HepG2 (cell line): ENCODE measurements around the gene GRID1. TPM values are rescaled to one million over a fixed set of nuclear protein-coding genes. Genes with fewer than 3 reads are reported as not detected.

Experiments
- ATAC-seq: fragments of 200-7000 bp; cut with Tn5 transposase; 3 replicates; pipeline ENCODE4 v1.9.1; 2020; ENCODE audit warnings: mild to moderate bottlenecking, moderate library complexity
- BruUV-seq: library from RNA; stranded (reverse); fragments of 400-500 nt; replicated peaks from 2 replicates; lab custom pipeline; 2021; lab: Mats Ljungman, UMichigan
- CTCF ChIA-PET: fragments of 300-600 bp; formaldehyde crosslinking; extraction: SDS; loops from one replicate; lab custom pipeline; 2021; ENCODE audit warnings: low total read pairs, inconsistent platforms, low intra/inter-chr PET ratio; lab: Yijun Ruan, JAX
- POLR2A ChIA-PET: fragments of 350-600 bp; sonication (Branson Sonifier 250); formaldehyde crosslinking; loops from one replicate; lab custom pipeline; 2020; ENCODE audit warnings: antibody characterized with exemption, inconsistent platforms; lab: Yijun Ruan, JAX
- DNase-seq: peaks from one replicate; pipeline ENCODE4 v3.0.0-alpha.2; 2015; ENCODE audit warnings: low spot score
- FAIRE-seq: peaks from 3 replicates; lab custom pipeline; 2011; peaks lifted over from hg19 to GRCh38; lab: Jason Lieb, UNC
- H2AFZ ChIP-seq: one replicate; pipeline ENCODE4 v1.6.1; 2011; ENCODE audit warnings: low read length, inconsistent platforms
- H3K27ac ChIP-seq: fragments of 300-600 bp; 3 replicates; pipeline ENCODE4 v1.8.0; 2011; ENCODE audit warnings: mixed run types, mild to moderate bottlenecking, mixed read lengths, low read length, inconsistent platforms; ENCODE audit not compliant: insufficient read depth; ENCODE audit errors: extremely low read length
- H3K27me3 ChIP-seq, 2 experiments: fragments of 200-600 bp in 1 of 2; 2 replicates in 1 of 2; 3 replicates in 1 of 2; pipeline versions ENCODE4 v1.6.0 to v1.8.0; 2011; ENCODE audit warnings: low read length in 2 of 2, mild to moderate bottlenecking in 2 of 2, moderate library complexity in 2 of 2, inconsistent platforms in 1 of 2; ENCODE audit not compliant: insufficient read depth in 2 of 2, control insufficient read depth in 1 of 2
- H3K36me3 ChIP-seq, 2 experiments: fragments of 200-600 bp in 1 of 2; replicated peaks in 1 of 2; 2 replicates in 1 of 2; 3 replicates in 1 of 2; pipeline versions ENCODE4 v1.5.1 to v1.8.0; 2011; ENCODE audit warnings: low read length in 2 of 2, inconsistent platforms in 1 of 2; ENCODE audit not compliant: insufficient read depth in 2 of 2, control insufficient read depth in 1 of 2
- H3K4me1 ChIP-seq: 2 replicates; pipeline ENCODE4 v1.5.1; 2012; ENCODE audit warnings: low read length, inconsistent platforms; ENCODE audit not compliant: insufficient read depth
- H3K4me2 ChIP-seq: 2 replicates; pipeline ENCODE4 v1.6.0; 2011; ENCODE audit warnings: low read depth, low read length, inconsistent platforms
- H3K4me3 ChIP-seq, 3 experiments: fragments of 200-600 bp in 1 of 3; sonication (generic), shearing (Covaris generic) in 1 of 3; replicated peaks in 1 of 3; 2 replicates each; pipeline ENCODE4 v1.5.1; 2011 to 2016; ENCODE audit warnings: low read length in 3 of 3, inconsistent platforms in 2 of 3, low read depth in 2 of 3, mild to moderate bottlenecking in 2 of 3, control low read depth in 1 of 3, mixed read lengths in 1 of 3; ENCODE audit not compliant: insufficient read depth in 1 of 3
- H3K79me2 ChIP-seq: one replicate; pipeline ENCODE4 v1.6.1; 2011; ENCODE audit warnings: low read length, inconsistent platforms; ENCODE audit not compliant: insufficient read depth
- H3K9ac ChIP-seq: 2 replicates; pipeline ENCODE4 v1.6.0; 2011; ENCODE audit warnings: mild to moderate bottlenecking, low read depth, low read length, inconsistent platforms; ENCODE audit not compliant: insufficient read depth
- H3K9me3 ChIP-seq: 2 replicates; pipeline ENCODE4 v1.5.1; 2012; ENCODE audit warnings: mild to moderate bottlenecking, low read length
- H4K20me1 ChIP-seq: 2 replicates; pipeline ENCODE4 v1.6.0; 2011; ENCODE audit warnings: inconsistent platforms, mild to moderate bottlenecking, low read length, moderate library complexity; ENCODE audit not compliant: insufficient read depth
- ARNTL ChIP-seq: sonication (generic); formaldehyde crosslinking; IDR thresholded peaks from 2 replicates; pipeline ENCODE4 v1.4.0; 2020; ENCODE audit warnings: mild to moderate bottlenecking, missing genetic modification reagents
- CBX5 ChIP-seq: sonication (generic); formaldehyde crosslinking; IDR thresholded peaks from 2 replicates; pipeline ENCODE4 v1.4.0; 2020; ENCODE audit warnings: missing genetic modification reagents, borderline replicate concordance
- KDM5A ChIP-seq: fragments of 200-600 bp; sonication (generic); IDR thresholded peaks from 2 replicates; pipeline ENCODE4 v1.7.0; 2018; ENCODE audit warnings: antibody characterized with exemption, mild to moderate bottlenecking, low read length, borderline replicate concordance
- NCOA1 ChIP-seq: sonication (generic); formaldehyde crosslinking; IDR thresholded peaks from 2 replicates; pipeline ENCODE4 v1.9.0; 2021; ENCODE audit warnings: missing genetic modification reagents
- NPAS2 ChIP-seq: sonication (generic); formaldehyde crosslinking; IDR thresholded peaks from 2 replicates; pipeline ENCODE4 v1.8.0; 2022; ENCODE audit warnings: mild to moderate bottlenecking, missing genetic modification reagents, borderline replicate concordance
- SNAPC2 ChIP-seq: sonication (generic); formaldehyde crosslinking; IDR thresholded peaks from 2 replicates; pipeline ENCODE4 v1.8.1; 2022; ENCODE audit warnings: mild to moderate bottlenecking, missing genetic modification reagents
- YEATS4 ChIP-seq: sonication (generic); formaldehyde crosslinking; IDR thresholded peaks from 2 replicates; pipeline ENCODE4 v1.4.0; 2020; ENCODE audit warnings: missing genetic modification reagents, borderline replicate concordance
- ZBTB37 ChIP-seq: sonication (generic); formaldehyde crosslinking; IDR thresholded peaks from 2 replicates; pipeline ENCODE4 v1.4.0; 2020; ENCODE audit warnings: mild to moderate bottlenecking, missing genetic modification reagents
- ZFP1 ChIP-seq: IDR thresholded peaks from 2 replicates; pipeline ENCODE4 v1.6.1; 2016
- ZNF180 ChIP-seq: sonication (generic); formaldehyde crosslinking; IDR thresholded peaks from 2 replicates; pipeline ENCODE4 v1.4.0; 2020; ENCODE audit warnings: low read depth, missing genetic modification reagents, borderline replicate concordance
- ZNF263 ChIP-seq: sonication (generic); formaldehyde crosslinking; IDR thresholded peaks from 2 replicates; pipeline ENCODE4 v1.4.0; 2020; ENCODE audit warnings: missing genetic modification reagents
- ZNF317 ChIP-seq: sonication (generic); formaldehyde crosslinking; IDR thresholded peaks from 2 replicates; pipeline ENCODE4 v1.5.0; 2020; ENCODE audit warnings: mild to moderate bottlenecking, missing genetic modification reagents
- ZNF350 ChIP-seq: sonication (generic); formaldehyde crosslinking; IDR thresholded peaks from 2 replicates; pipeline ENCODE4 v1.4.0; 2020; ENCODE audit warnings: mild to moderate bottlenecking, low read depth, missing genetic modification reagents, borderline replicate concordance
- ZNF430 ChIP-seq: sonication (generic); formaldehyde crosslinking; IDR thresholded peaks from 2 replicates; pipeline ENCODE4 v1.9.0; 2021; ENCODE audit warnings: mild to moderate bottlenecking, missing genetic modification reagents
- WGBS: methylation state at CpG from one replicate; pipeline ENCODE4 v1.1.6; 2017; ENCODE audit warnings: low lambda C conversion rate; 5-methylcytosine and 5-hydroxymethylcytosine counted together
- in situ Hi-C: cut with HindIII; loops from 2 replicates; pipeline ENCODE4 v1.10.0; 2017; ENCODE audit warnings: low pct_unique_long_range_greater_than_20kb; ENCODE audit not compliant: extremely low pct_ligation_motif_present
- intact Hi-C: fragments of 100-400 bp; cut with micrococcal nuclease; formaldehyde crosslinking; loops from one replicate; pipeline ENCODE4 v1.10.0; 2022; ENCODE audit not compliant: unreplicated experiment
- polyA plus RNA-seq, 8 experiments: library from polyadenylated mRNA; depleted of rRNA in 3 of 8; stranded (reverse) in 7 of 8; unstranded in 1 of 8; fragments of >200 nt; fragmentation: Illumina TruSeq in 4 of 8; extraction: Trizol in 4 of 8; gene quantifications; 2 replicates each; pipeline versions ENCODE4 v1.2.1 to v1.2.3, GENCODE V29; 2011 to 2016; ENCODE audit warnings: low read depth in 4 of 8, missing spikeins in 1 of 8, mixed read lengths in 1 of 8; ENCODE audit not compliant: insufficient read depth in 1 of 8
- total RNA-seq, 5 experiments: library from RNA; depleted of rRNA; stranded (reverse); fragments of >200 nt; fragmentation: Illumina TruSeq; extraction: Trizol; gene quantifications; 2 replicates each; pipeline ENCODE4 v1.2.3, GENCODE V29; 2016; ENCODE audit warnings: low read depth in 1 of 5

The GRID1 gene
- total and polyA plus RNA-seq, 2 of the 13 experiments (the other 11 are each of a cell fraction or from before 2014, with no cell fraction given), result 0.05 TPM; not detected in 1

- Histone ChIP-seq H2AFZ (no peak overlapping the region), H3K27ac (no peak overlapping the region), H3K4me1 (no peaks in the 10 kb centered on the region), H3K27me3 (peaks cover 0 to 3% of the 10 kb centered on the region in 2 experiments; a peak in 1 of 5 replicates), H3K9ac (no peak overlapping the region), H3K79me2 (no peaks in the 10 kb centered on the region), H3K36me3 (no peaks in the 10 kb centered on the region), H3K4me3 (no peak overlapping the region), H4K20me1 (no peaks in the 10 kb centered on the region), H3K4me2 (no peak overlapping the region), H3K9me3 (no peaks in the 10 kb centered on the region)
- FAIRE-seq, result no peak
- ChIA-PET POLR2A (no interaction called here), CTCF (no interaction called here)
- WGBS, result 0% methylated on average over 5 of the region's 5 CpGs
- intact Hi-C loops (no loop called here), in situ Hi-C loops (no loop called here)
- ATAC-seq, result no peak
- no TSS peak for BruUV-seq
- TF ChIP-seq ZNF180 (CRISPR knock-in tag) (no peak), ZNF430 (CRISPR knock-in tag) (no peak), ZNF350 (CRISPR knock-in tag) (no peak), NPAS2 (CRISPR knock-in tag) (no peak), ZNF263 (no peak), CBX5 (CRISPR knock-in tag) (no peak), ZNF317 (no peak), ZFP1 (no peak), SNAPC2 (CRISPR knock-in tag) (no peak), YEATS4 (CRISPR knock-in tag) (no peak), NCOA1 (CRISPR knock-in tag) (no peak), ZBTB37 (CRISPR knock-in tag) (no peak), KDM5A (no peak), ARNTL (no peak)
- no peak for DNase-seq
Observed at GRCh38 chr10:86072413-86072812, 294.2 kb downstream of the GRID1 start.
